ENCODE results near the gene CCDC188. TPM values are rescaled to one million over a fixed set of nuclear protein-coding genes. Genes with fewer than 3 reads are reported as not detected.

The CCDC188 gene
- polyA plus RNA-seq, 3 donors: 0.98 to 2.1 (median 1.5) TPM

DNA sequence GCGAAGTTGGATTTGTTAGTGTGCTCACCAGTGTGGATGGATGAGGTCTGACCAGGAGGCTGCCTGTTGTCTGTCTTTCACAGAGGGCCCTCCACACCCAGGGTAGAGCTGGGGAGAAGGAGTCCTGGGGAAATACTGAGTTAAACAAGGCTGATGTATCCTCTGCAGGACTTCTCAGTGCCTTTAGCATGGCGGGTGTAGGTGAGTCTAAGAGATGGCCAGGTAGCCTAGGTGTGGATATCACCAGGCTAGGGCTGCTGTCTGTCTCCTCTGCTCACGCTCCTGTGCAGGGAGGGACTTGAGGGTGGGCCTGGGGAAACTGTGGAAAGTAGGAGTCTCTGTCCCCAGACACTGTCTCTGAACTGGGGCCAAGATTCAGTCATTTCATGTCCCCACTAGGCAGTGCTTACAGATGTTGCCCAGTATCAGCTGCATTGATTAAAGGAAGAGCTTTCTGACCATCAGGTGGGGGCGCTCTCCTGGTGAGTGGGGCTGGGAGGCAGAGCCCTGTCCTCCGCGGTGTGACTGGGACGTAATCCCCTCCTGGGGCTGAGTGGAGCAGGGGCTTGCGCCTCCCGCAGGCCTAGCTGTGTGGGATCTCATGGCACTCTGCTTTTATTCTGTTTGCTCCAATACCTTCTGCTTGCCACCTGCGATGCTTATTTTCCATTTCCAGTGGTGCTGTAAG lies 35.5 kb upstream of the CCDC188 start:
- no peak for DNase-seq

DNA sequence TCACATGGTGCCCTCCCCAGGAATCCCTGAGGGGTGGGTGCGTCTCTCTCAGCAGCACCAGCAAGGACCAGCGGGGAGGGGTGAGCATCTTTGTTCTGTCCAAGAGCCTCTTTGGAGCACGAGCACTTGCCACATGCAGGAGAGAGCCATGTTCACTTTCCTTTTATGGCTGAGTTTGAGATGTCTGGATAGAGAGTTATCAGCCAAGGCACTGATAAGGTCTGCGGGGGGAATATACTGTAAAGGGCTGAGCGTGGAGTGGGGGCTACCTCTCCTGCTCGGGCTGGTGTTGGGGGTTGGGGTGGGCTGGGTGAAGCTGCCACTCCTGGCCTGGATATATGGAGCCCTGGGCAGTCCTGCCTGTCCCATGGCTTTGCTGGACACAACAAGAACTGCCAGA lies 34.9 kb upstream of the CCDC188 start:
- no peak for DNase-seq

DNA sequence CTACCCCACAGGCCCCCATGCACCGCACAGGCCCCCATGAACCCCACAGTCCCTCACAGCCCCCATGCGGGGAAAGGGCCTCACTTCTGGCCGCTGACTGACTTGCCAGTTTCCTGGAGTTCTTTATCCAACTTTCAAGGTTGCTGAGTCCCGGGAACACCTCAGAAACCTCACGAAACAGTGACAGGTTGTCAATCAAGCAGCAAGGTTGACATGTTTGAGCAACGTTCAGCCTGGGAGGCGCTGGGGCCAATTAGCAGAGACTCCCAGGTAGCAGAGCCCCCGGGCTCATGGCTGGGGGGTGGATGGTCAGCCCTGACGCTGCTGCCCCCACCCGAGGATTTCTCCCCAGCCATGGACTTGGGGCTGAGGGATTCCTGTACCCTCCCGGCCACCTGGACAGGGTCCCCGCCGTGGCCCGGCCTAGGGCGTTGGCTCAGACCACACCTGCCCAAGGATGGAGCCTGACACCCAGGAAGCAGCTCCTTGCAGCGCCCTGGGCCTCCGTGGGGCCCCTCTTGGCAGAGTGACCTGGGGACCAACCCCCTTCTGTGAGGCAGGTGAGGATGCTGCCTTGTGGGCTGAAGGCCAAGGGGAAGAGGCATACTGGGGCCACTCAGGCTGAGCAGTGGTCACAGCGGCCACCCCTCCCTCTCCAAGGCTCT lies 33.8 kb upstream of the CCDC188 start:
- no peak for DNase-seq

DNA sequence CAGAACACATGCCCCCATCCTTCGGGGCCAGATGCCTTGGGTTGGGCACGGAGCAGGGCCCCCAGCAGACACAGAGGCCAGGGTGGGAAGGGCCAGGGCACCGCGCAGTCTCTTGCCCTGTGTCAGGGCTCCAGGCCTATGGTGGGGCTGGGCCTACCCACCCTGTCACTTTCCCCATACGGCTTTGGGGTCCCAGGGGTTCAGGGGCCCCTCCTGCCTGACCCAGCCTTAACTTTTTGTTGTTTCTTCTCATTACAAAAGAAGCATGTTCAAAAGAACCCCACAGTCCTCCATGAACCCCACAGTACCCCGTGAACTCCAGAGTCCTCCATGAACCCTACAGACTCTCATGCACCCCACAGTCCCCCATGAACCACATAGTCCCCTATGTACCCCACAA lies 33.0 kb upstream of the CCDC188 start:
- DNase-seq: no peak

DNA sequence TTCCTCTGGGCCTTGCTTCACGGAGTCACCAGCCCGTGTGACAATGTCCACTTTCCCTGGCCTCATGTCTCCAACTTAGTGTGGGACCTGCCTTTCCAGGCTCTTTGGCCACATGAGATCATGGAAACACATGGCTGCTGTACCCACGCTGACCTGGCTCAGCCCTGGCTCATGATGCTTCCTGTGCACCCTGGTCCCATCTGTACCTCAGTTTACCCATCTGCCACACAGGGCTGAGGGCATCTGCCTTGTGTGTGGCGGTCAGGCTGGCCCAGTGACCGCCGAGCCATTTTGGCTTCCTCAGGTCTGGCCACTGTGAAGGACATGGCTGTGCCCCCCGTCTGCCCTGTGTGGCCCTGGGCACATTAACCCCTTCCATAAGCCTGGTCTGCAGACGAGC lies 32.2 kb upstream of the CCDC188 start:
- no peak for DNase-seq

DNA sequence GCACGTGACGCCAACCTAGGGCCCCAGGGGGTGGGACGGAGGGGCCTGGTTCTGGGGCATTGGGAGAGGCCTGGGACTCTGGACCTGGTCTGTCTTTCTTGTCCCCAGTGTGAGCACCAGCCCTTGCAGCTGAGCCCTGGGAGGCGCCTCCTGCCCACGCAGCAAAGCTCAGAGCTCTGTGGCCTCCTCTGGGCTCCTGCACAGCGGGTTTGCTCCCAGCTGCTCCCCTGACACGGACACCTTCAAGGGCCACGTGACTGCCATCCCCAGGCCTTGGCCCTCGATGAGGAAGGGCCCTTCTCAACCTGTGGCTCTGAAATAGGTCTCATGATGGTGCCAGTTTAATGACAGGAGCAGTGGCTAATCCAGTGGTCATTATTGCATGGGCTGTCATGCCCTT lies 31.5 kb upstream of the CCDC188 start:
- DNase-seq: no peak

DNA sequence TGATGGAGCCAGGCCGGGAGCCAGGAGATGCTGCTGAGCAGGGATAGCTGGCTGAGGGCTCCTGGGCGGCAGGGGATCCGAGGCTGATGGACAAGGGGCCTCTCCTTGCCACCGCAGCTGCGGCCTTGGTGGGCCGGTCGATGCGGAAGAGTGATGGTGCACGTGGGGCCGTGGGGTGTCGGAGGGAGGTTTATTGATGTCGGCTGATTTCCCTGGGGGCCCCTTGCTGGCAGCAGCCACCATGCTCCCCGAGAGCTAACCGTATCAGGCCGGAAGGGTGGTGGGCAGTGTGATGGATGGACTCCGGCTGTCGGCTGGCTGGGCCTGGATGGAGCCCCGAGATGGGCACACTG lies 31.0 kb upstream of the CCDC188 start:
- DNase-seq: no peak

DNA sequence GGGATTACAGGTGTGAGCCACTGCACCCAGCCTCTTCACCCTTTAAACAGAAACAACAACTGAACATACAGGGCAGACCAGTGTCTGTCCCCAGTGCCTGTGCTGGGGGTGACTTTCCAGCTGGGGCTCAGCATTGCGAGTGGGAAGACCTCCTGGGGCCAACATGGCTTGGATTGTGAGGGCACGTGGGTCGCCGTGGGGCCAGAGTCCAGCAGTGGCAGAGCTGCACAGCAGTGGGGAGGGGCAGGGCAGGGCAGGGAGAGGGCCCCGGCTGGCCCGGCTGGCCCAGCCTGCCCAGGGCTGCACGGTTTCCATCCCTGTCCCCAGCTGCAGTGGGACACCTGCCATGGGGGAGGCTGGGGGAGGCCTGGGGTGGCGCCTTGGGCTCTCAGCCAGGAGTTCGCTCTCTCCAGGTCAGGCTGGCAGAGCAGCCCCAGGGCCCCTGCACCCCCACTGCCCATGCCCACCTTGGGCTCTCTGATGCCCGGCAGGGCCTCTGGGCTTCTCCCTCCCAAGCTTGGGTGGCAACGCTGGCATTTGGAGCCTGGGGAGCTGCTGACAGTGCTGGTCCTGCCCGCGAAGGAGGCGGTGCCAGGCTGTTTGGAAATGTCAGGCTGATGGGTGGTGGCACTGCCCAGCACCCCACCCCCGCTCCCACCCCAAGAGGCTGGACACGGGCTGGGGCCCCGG lies 30.5 kb upstream of the CCDC188 start:
- DNase-seq: no peak

DNA sequence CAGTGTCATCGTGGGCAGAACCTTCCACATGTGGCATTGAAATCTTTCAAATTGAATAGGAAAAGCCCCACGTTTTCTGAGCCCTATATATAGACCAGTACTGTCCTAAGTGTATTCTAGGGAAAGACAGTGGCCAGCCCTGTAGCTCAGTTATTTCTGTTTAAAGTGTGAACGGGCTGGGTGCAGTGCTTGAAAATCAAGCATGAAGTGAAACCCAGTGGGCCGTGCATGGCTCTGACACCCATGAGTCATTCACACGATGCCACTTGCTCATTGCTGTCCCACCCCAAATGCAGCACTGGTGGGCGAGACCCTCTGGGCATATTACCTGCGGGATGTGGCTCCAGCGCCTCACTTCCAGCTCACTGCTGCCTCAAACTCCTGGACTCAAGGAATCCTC lies 29.8 kb upstream of the CCDC188 start:
- no peak for DNase-seq

DNA sequence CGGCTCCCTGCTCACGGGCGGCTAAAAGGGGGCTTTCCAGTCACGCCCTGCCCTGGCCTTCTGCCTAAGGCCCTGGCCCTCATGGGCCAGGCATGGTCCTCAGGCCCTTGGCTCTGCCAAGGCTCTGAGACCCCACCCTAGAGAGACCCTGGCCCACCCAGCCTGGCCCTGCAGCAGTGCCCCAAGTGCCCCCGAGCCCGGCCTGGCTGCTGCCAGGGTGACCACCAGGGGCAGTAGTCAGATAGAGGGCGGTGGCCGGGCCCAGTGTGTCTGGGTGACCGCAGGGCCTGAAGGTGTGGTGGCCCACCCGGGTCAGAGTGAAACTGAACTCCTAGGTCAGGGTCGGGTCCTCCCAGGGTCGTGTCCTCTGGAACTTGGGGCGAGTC lies 29.4 kb upstream of the CCDC188 start:
- DNase-seq: no peak

DNA sequence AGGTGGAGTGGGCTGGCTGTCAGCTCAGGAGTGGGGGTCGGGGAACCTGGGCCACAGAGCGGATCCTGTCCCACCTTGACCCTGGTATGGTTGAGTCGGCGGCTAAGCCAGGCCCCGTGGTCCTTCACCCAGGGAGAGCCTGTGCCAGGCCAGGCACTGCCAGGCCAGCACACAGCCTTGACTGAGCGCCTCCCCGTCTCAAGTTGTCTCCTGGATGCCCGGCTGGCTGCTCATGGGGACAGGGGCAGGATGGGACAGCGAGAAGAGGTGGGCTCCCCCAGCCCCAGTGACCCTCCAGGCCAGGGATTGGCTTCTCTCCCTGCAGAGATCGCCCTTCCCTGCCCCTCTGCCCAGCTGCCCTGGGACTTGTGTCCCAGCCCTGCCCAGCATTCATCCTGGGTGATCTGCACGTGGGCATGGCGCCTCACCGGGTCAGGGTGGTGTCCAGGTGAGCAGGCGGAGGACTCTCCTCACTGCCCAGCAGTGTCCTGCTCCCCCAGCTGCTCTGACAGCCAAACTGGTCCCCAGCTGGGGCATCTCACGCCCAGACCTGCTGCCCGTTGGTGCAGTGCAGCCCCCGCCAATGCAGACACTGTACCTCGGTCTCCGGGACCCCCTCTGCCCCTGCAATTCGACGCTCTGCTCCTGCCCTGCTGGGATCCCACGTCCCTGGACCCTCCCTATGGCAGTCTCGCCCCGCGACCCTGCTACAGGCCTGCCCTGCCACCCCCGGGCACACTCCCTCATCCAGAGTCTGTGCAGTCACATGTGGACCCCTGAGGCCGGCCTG lies 28.8 kb upstream of the CCDC188 start:
- DNase-seq: no peak

DNA sequence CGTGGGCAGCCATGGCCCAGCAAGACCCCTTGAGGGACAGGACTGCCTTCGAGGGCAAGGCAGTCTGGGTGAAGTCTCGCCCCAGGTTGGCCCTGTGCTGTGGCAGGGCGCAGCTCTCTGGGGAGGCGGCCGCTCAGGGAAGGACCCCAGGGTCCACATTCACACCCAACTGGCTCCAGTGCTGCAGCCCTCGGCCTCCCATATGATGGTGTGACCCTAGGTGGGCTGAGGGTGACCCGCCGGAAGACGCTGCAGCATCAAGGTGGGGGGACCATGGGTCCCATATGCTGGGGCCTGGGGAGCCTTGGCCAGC lies 28.0 kb upstream of the CCDC188 start:
- no peak for DNase-seq

DNA sequence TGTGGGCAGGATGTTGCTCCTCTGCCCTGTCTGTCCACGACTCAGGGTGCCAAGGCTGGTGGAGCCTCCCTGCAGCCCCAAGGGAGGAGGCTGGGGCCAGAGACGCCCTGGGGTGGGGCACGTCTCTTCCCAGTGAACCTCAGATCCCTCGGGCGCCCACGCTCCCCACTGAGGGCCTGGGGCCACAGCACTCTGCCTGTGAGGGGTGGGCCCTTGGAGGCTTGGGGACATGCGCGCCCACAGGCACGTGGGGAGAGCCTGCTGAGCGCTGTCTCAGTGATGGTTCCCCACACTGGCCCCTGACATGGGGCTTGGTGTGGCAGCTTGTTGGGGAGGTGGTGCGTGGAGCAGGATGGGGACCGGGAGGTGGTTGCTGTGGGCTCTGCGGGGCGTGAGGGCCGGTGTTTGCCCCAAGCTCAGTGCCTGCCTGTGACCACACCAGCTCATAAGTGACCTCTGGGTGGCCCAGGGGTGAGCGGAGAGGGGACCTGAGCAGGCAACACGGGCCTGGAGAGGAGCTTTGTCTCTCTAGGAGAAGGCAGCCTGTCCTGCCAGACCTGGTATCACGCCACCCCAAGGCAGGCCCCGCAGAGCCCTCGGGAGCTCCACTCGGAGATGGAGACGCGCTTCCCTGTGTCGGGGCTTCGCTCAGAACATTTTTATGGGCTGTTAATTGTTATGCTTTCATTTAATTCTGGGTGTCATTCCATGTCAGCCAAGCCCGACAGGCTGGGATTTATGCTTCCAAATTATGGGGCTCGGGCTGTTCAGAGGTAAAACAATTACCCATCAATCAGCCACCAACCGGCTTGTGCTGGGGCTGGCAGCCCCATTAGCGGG lies 27.4 kb upstream of the CCDC188 start:
- DNase-seq: no peak

DNA sequence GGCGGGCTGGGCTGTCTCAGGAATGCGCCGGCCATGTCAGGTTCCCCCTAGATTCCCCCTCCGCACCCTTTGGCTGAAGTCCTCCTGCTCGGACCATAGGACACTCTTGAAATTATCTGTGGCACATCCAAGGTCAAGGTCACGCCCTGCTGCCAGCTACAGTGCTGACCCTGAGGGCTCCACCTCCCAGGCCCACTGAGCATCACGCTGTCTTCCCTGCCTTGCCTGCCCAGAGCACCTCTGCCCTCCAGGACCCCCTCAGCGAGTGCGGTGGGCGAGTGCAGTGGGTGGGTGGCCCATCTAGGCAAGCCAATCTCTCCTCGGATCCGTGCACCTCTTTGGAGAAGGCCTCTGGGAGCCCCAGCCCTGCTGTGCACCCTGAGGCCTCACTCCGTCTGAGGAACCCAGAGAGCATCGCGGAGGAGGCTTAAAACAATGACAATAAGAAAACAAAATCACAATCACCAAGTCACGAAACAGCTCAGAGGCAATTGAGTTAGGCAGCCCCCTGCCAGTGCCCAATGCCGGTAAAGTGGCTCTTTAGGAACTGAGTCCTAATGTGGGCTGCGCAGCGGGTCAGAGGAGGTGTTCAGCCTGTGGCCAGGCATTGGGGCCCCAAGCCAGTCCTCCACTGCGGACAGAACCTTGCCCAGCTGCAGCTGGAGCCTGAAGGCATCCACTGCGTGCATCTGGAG lies 26.5 kb upstream of the CCDC188 start:
- DNase-seq: no peak

DNA sequence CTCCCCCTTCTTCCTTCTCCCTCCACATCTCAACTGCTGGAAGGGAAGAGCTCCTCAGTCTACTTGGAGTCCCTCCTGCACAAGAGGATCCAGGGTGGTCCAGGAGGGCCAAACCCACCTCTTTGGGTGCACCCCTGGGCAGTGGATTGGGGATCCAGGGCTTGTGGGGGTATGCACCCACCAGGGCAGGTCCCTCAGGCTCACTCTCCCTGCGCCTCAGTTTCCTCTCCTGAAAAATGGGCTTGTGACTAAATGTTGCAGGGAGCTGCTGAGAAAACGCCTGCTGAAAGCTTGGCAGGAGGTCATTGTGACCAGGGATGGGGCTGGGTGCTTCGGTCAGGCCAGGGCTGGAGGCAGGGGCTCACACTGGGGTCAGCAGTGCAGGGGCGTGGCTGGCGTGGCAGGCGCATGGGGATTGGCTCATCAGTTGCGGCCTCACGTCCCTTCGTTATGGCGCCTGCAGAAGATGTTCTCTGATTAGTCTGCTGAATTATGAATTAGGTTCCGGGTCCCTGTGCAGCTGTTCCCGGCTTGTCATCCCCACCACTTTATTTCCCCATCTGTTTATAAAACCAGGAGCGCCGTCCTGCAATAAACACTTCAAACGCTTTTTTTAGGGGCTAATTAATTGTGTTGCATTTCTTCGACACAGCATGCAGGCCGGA lies 25.7 kb upstream of the CCDC188 start:
- no peak for DNase-seq

DNA sequence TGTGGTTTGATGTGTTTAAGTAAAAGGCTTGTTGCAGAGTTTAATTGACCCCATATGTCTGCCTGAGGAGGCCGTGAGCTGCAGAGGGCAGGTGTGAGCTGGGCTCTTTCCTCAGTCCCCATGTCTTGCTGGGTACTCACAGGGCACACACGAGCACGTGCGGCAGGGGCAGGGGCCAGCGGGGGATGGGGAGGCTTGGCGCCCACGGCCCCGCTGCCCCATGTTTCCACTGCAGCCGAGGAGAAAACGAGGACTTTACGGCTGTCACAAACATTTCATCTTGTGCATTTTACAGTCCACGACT lies 24.7 kb upstream of the CCDC188 start:
- no peak for DNase-seq

DNA sequence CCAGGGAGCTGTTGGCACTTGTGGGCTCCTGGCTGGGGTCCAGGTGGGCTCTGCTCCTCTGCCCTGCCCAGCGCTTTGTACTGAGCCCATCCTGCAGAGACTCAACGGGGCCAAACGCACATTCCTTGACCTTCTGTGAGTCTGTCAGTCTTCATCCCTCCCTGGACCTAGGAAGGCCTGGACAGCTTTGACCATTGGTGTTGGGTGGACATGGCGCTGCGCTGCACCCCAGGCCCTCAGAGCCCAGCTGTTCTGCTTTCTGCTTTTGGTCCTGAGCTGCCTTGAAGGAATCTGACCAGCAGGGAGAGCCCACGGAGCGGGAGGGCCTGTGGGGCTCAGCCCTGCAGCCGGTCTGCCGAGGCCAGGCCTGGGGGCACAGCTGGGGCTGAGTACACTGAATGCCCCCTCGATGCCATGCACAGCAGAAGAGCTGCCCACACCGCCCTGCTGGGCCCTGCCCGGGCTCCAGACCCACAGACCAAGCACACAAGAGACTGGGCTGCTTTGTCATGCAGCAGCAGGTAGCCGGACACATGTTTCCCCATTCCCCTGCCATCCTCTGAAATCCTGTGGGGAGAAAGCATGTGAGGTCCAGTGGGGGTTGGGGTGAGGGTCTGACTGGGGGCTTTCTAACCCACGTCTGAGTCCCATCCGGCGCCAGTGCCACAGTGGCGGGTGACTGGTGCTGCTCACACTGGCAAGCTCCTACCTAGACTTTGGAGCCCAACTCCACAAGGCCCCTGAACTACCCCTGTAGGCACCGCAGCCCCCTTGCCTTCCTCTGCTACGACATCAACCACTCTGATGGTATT lies 24.1 kb upstream of the CCDC188 start:
- no peak for DNase-seq

DNA sequence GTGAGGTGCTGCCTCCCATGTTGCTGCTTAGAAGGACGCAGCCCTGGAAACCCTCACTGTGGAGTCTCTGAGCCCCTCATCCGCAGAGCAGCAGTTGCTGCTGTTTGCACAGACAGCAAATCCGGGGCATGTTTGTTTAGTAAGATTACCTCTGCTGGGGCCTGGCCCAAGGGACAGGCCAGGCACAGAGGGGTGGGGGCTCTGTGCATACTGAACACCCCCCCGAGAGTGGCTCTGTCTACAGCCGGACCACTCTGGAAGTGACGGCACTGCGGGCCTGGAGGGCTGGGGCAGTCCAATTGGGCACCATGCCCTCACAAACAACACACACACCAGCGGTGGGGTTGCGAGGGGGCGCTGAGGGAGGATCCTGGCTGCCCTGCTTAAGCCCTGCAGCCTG lies 22.9 kb upstream of the CCDC188 start:
- DNase-seq: no peak

DNA sequence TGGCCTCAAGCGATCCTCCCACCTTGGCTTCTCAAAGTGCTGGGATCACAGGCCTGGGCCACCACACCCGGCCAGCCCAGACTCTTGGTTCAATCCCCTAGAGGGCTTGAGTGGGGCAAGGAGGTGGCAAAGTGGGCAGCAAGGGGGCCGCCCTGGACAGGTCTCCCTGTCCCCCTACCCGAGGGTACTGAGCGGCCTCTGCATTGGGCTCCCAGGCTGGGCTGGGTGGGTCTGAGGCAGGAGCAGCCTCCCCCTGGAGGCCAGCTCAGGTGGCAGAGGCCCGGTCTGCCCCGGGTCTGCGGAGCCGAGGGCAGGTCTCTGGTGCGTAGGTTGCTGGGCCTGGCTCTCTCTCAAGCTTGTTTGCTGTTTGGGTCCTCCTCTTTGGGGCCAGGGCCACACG lies 22.4 kb upstream of the CCDC188 start:
- no peak for DNase-seq

DNA sequence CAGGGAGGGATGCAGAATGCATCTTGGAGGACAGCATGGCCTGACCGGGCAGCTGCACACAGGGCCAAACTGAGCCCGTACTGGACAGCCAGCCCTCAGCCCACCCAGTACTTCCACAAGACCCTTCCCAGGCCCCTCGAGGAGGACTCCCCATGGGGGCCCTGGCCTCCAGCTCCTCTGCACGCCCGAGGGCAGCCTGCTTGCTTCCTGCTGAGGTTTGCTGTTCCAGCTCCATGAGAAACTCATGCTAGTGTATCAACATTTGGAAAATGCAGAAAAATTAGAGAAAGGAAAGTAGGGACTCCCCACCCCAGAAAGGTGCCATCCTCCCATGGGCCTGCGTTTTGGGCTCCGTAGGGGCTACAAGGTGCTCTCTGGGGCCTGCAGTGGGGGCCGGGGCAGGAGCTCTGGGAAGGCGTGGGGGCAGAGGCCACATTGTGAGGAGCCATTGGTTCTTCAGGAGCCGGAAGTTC lies 21.3 kb upstream of the CCDC188 start:
- DNase-seq: no peak
